ENCODE measurements around the gene NMS. TPM values are rescaled to one million over a fixed set of nuclear protein-coding genes. Genes with fewer than 3 reads are reported as not detected.

The NMS gene
- total and polyA plus RNA-seq, 2 experiments from 2014 or later = not detected

DNA sequence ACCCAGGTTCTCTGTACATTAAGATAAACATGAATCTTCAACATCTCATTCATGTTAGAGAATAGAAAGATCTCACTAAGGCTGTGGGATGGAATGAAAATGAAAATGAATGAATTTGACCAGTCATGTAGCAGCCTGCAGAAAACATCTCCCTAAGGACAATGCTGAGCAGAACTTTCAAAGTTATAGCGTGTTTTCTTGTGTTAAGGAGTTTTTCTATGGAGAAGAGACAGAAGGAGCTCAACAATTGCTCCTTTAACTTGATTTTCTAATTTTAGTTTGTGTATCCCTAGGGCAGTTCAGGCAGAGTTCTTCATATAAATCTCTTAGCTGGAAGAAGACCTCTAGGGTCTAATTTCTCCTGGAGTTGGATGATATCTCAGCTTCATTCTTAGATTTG lies 47.3 kb downstream of the NMS start:
- Histone ChIP-seq H3K27me3 (no peaks in the 10 kb centered on the region), H4K20me1 (ENCODE audit: insufficient read depth, poor library complexity, severe bottlenecking) (no peaks in the 10 kb centered on the region), H3K27ac (no peak overlapping the region), H2AFZ (no peak overlapping the region), H3K4me3 (no peak overlapping the region), H3K79me2 (no peaks in the 10 kb centered on the region), H3K4me1 (ENCODE audit: insufficient read depth) (peaks cover under 1% of the 10 kb centered on the region), H3K4me2 (no peak overlapping the region), H3K9me3 (ENCODE audit: low read depth) (no peaks in the 10 kb centered on the region), H3K9me2 (replicated peaks; ENCODE audit: insufficient read depth) (no peaks in the 10 kb centered on the region), H3K36me3 (replicated peaks; ENCODE audit: insufficient read depth, low read depth) (no peaks in the 10 kb centered on the region)
- no peak for DNase-seq (ENCODE audit: low spot score)
- WGBS (ENCODE audit: low lambda C conversion rate, missing lambda C conversion rate) = 77% methylated on average over 1 of the region's 1 CpG
- no peak for TF ChIP-seq EZH2 (IDR thresholded peaks at IDR 0.05; ENCODE audit: borderline replicate concordance)
- TF ChIP-seq, protein P1, sequence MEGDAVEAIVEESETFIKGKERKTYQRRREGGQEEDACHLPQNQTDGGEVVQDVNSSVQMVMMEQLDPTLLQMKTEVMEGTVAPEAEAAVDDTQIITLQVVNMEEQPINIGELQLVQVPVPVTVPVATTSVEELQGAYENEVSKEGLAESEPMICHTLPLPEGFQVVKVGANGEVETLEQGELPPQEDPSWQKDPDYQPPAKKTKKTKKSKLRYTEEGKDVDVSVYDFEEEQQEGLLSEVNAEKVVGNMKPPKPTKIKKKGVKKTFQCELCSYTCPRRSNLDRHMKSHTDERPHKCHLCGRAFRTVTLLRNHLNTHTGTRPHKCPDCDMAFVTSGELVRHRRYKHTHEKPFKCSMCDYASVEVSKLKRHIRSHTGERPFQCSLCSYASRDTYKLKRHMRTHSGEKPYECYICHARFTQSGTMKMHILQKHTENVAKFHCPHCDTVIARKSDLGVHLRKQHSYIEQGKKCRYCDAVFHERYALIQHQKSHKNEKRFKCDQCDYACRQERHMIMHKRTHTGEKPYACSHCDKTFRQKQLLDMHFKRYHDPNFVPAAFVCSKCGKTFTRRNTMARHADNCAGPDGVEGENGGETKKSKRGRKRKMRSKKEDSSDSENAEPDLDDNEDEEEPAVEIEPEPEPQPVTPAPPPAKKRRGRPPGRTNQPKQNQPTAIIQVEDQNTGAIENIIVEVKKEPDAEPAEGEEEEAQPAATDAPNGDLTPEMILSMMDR (IDR thresholded peaks at IDR 0.05; ENCODE audit: poor library complexity) = no peak
- TF ChIP-seq EZH2phosphoT487 (IDR thresholded peaks at IDR 0.05; ENCODE audit: low read depth, severe bottlenecking, unreplicated experiment) = no peak

DNA sequence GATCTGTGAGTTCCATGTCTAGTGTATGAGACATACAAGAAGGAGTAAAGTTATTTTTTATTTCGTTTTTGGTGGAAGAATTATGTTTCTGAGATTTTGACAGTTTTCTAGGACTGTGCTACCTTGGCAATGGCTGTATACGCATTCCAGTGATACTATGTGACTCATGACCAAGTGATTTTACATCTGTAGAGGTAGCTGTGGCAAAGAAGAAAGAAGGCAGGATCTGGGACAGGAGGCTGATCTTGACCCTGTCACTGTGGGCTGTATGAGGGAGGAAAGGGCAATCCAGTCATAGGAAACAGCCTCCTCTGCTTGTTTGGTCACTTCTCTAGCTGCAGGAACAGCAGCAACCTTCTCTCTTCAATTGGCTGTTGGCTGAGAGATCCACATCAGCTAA lies 48.5 kb downstream of the NMS start:
- 73% methylated on average over 2 of the region's 2 CpGs for WGBS (ENCODE audit: low lambda C conversion rate, missing lambda C conversion rate)
- DNase-seq (ENCODE audit: low spot score) = no peak
- Histone ChIP-seq H3K36me3 (replicated peaks; ENCODE audit: insufficient read depth, low read depth) (no peaks in the 10 kb centered on the region), H3K9me3 (ENCODE audit: low read depth) (no peaks in the 10 kb centered on the region), H3K4me1 (ENCODE audit: insufficient read depth) (peaks cover 7% of the 10 kb centered on the region), H4K20me1 (ENCODE audit: insufficient read depth, poor library complexity, severe bottlenecking) (no peaks in the 10 kb centered on the region), H3K79me2 (no peaks in the 10 kb centered on the region), H3K27me3 (no peaks in the 10 kb centered on the region), H3K4me3 (no peak overlapping the region), H3K9me2 (replicated peaks; ENCODE audit: insufficient read depth) (no peaks in the 10 kb centered on the region), H3K27ac (no peak overlapping the region), H2AFZ (no peak overlapping the region), H3K4me2 (no peak overlapping the region)
- TF ChIP-seq, protein P1 (IDR thresholded peaks at IDR 0.05; ENCODE audit: poor library complexity) = no peak

DNA sequence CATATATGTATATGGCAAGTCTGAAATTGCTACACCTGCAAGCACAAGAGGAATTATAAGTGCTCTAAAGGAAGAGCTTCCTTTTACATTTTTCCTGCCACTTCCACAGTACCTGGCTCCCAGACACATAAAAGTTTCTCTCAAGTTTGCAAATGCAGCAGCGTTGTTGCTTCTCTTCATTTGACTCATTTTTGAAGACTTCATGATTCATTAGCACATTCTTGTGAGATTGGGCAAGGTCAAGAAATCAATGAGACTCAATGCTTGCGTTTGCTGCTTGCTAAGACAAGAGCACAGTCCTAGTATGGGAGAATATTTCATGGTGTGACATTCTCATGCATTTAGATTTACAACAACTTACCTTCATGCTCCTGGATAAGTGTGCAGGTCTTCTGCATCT lies 49.9 kb downstream of the NMS start:
- Histone ChIP-seq H2AFZ (no peak overlapping the region), H3K9me3 (ENCODE audit: low read depth) (no peaks in the 10 kb centered on the region), H3K27me3 (no peaks in the 10 kb centered on the region), H4K20me1 (ENCODE audit: insufficient read depth, poor library complexity, severe bottlenecking) (no peaks in the 10 kb centered on the region), H3K9me2 (replicated peaks; ENCODE audit: insufficient read depth) (no peaks in the 10 kb centered on the region), H3K27ac (no peak overlapping the region), H3K36me3 (replicated peaks; ENCODE audit: insufficient read depth, low read depth) (no peaks in the 10 kb centered on the region), H3K79me2 (no peaks in the 10 kb centered on the region), H3K4me3 (no peak overlapping the region), H3K4me1 (ENCODE audit: insufficient read depth) (peaks cover 7% of the 10 kb centered on the region), H3K4me2 (no peak overlapping the region)
- TF ChIP-seq EZH2 (IDR thresholded peaks at IDR 0.05; ENCODE audit: borderline replicate concordance) = no peak
- WGBS (ENCODE audit: low lambda C conversion rate, missing lambda C conversion rate) = 84% methylated on average over 2 of the region's 2 CpGs
- no peak for DNase-seq (ENCODE audit: low spot score)

GRCh38 chr2:100522430-100522829 lies 52.1 kb downstream of the NMS start:
- peak overlapping the region; percentile 84 for H3K27ac ChIP-seq
- no peak overlapping the region for H3K4me2 ChIP-seq
- H3K27me3 ChIP-seq = no peaks in the 10 kb centered on the region
- no peak overlapping the region for H3K4me3 ChIP-seq
- H3K36me3 ChIP-seq (replicated peaks; ENCODE audit: insufficient read depth, low read depth) = no peaks in the 10 kb centered on the region
- peaks cover 7% of the 10 kb centered on the region for H3K4me1 ChIP-seq (ENCODE audit: insufficient read depth)
- 57% methylated on average over 1 of the region's 1 CpG for WGBS (ENCODE audit: low lambda C conversion rate, missing lambda C conversion rate)
- TF ChIP-seq EZH2phosphoT487 (IDR thresholded peaks at IDR 0.05; ENCODE audit: low read depth, severe bottlenecking, unreplicated experiment) = no peak
- TF ChIP-seq EZH2 (IDR thresholded peaks at IDR 0.05; ENCODE audit: borderline replicate concordance) = no peak
- TF ChIP-seq, protein P1 (IDR thresholded peaks at IDR 0.05; ENCODE audit: poor library complexity) = no peak
- H2AFZ ChIP-seq = no peak overlapping the region
- H3K9me2 ChIP-seq (replicated peaks; ENCODE audit: insufficient read depth) = no peaks in the 10 kb centered on the region
- H3K79me2 ChIP-seq = no peaks in the 10 kb centered on the region
- H3K9me3 ChIP-seq (ENCODE audit: low read depth) = no peaks in the 10 kb centered on the region
- no peaks in the 10 kb centered on the region for H4K20me1 ChIP-seq (ENCODE audit: insufficient read depth, poor library complexity, severe bottlenecking)
- DNase-seq (ENCODE audit: low spot score) = peak; percentile 64
